Activated naive CD8-positive, alpha-beta T cell (primary cell): ENCODE measurements around the gene AIFM1.

ENCODE experiments used
- H3K27ac Mint-ChIP-seq: one replicate; pipeline ENCODE4 v1.8.0; 2021; ENCODE audit warnings: mixed read lengths
- H3K27me3 Mint-ChIP-seq: one replicate; pipeline ENCODE4 v1.8.0; 2021; ENCODE audit warnings: mixed read lengths
- H3K36me3 Mint-ChIP-seq: one replicate; pipeline ENCODE4 v1.8.0; 2021; ENCODE audit warnings: mixed read lengths
- H3K4me1 Mint-ChIP-seq: one replicate; pipeline ENCODE4 v1.8.0; 2021; ENCODE audit warnings: low read depth, mixed read lengths
- H3K4me3 Mint-ChIP-seq: one replicate; pipeline ENCODE4 v1.8.0; 2021; ENCODE audit warnings: mild to moderate bottlenecking, mixed read lengths
- H3K9me3 Mint-ChIP-seq: one replicate; pipeline ENCODE4 v1.8.0; 2021; ENCODE audit warnings: low read depth, mixed read lengths

The AIFM1 gene

GRCh38 chrX:130165703-130166502 is at the start of gene AIFM1:
Gene AIFM1, minus strand, starts transcription at chrX:130165841. Its CDS starts 185 bp downstream, at chrX:130165656.
- peak within 1 kb of the TSS; percentile 90 for H3K4me3 Mint-ChIP-seq
- H3K9me3 Mint-ChIP-seq, result no peaks in the 10 kb centered on the region
- peaks cover 36% of the 10 kb centered on the region for H3K4me1 Mint-ChIP-seq
- no peaks in the 10 kb centered on the region for H3K27me3 Mint-ChIP-seq
- H3K36me3 Mint-ChIP-seq, result no peaks in the 10 kb centered on the region
- peak within 1 kb of the TSS; percentile 89 for H3K27ac Mint-ChIP-seq

- H3K36me3 Mint-ChIP-seq, result peaks cover 7% of the 10 kb centered on the region
- no peaks in the 10 kb centered on the region for H3K27me3 Mint-ChIP-seq
- no peak overlapping the region for H3K4me3 Mint-ChIP-seq
- H3K9me3 Mint-ChIP-seq, result no peaks in the 10 kb centered on the region
- H3K4me1 Mint-ChIP-seq, result peaks cover 2% of the 10 kb centered on the region
- no peak overlapping the region for H3K27ac Mint-ChIP-seq
These were observed 47.7 kb upstream of the AIFM1 start for GRCh38 chrX:130213376-130213775.

GRCh38 chrX:130212371-130212770 is 46.7 kb upstream of the AIFM1 start:
- Mint-ChIP-seq H3K36me3 (peaks cover 7% of the 10 kb centered on the region), H3K4me3 (no peak overlapping the region), H3K27me3 (no peaks in the 10 kb centered on the region), H3K4me1 (peaks cover 2% of the 10 kb centered on the region), H3K9me3 (no peaks in the 10 kb centered on the region), H3K27ac (peak overlapping the region; percentile 30)

- H3K36me3 Mint-ChIP-seq, result peaks cover 3% of the 10 kb centered on the region
- H3K4me3 Mint-ChIP-seq, result no peak overlapping the region
- no peaks in the 10 kb centered on the region for H3K9me3 Mint-ChIP-seq
- H3K27me3 Mint-ChIP-seq, result no peaks in the 10 kb centered on the region
- H3K27ac Mint-ChIP-seq, result no peak overlapping the region
- H3K4me1 Mint-ChIP-seq, result peaks cover 2% of the 10 kb centered on the region
These were observed 46.0 kb upstream of the AIFM1 start for GRCh38 chrX:130211415-130212186.

GRCh38 chrX:130204647-130205046 is 39.0 kb upstream of the AIFM1 start:
- Mint-ChIP-seq H3K4me3 (no peak overlapping the region), H3K4me1 (no peaks in the 10 kb centered on the region), H3K27ac (no peak overlapping the region), H3K36me3 (peaks cover 2% of the 10 kb centered on the region), H3K27me3 (no peaks in the 10 kb centered on the region), H3K9me3 (no peaks in the 10 kb centered on the region)

- no peaks in the 10 kb centered on the region for H3K9me3 Mint-ChIP-seq
- no peaks in the 10 kb centered on the region for H3K36me3 Mint-ChIP-seq
- no peak overlapping the region for H3K4me3 Mint-ChIP-seq
- H3K4me1 Mint-ChIP-seq, result no peaks in the 10 kb centered on the region
- no peaks in the 10 kb centered on the region for H3K27me3 Mint-ChIP-seq
- H3K27ac Mint-ChIP-seq, result no peak overlapping the region
These were observed 31.8 kb upstream of the AIFM1 start for GRCh38 chrX:130197464-130197863.

GRCh38 chrX:130196466-130196865 is 30.8 kb upstream of the AIFM1 start:
- no peak overlapping the region for H3K4me3 Mint-ChIP-seq
- no peaks in the 10 kb centered on the region for H3K9me3 Mint-ChIP-seq
- H3K27ac Mint-ChIP-seq, result no peak overlapping the region
- H3K4me1 Mint-ChIP-seq, result peaks cover 1% of the 10 kb centered on the region
- no peaks in the 10 kb centered on the region for H3K27me3 Mint-ChIP-seq
- H3K36me3 Mint-ChIP-seq, result no peaks in the 10 kb centered on the region

GRCh38 chrX:130190801-130191200 is 25.2 kb upstream of the AIFM1 start:
- Mint-ChIP-seq H3K4me3 (no peak overlapping the region), H3K4me1 (peaks cover 1% of the 10 kb centered on the region), H3K9me3 (no peaks in the 10 kb centered on the region), H3K36me3 (no peaks in the 10 kb centered on the region), H3K27me3 (no peaks in the 10 kb centered on the region), H3K27ac (no peak overlapping the region)

GRCh38 chrX:130186651-130187050 is 21.0 kb upstream of the AIFM1 start:
- Mint-ChIP-seq H3K27ac (no peak overlapping the region), H3K27me3 (no peaks in the 10 kb centered on the region)

GRCh38 chrX:130184857-130185256 is 19.2 kb upstream of the AIFM1 start:
- no peaks in the 10 kb centered on the region for H3K27me3 Mint-ChIP-seq
- H3K36me3 Mint-ChIP-seq, result peaks cover under 1% of the 10 kb centered on the region
- H3K4me1 Mint-ChIP-seq, result peaks cover 18% of the 10 kb centered on the region
- no peaks in the 10 kb centered on the region for H3K9me3 Mint-ChIP-seq
- peak overlapping the region; percentile 51 for H3K27ac Mint-ChIP-seq
- no peak overlapping the region for H3K4me3 Mint-ChIP-seq

More at GRCh38 chrX:130186651-130187050, 21.0 kb upstream of the AIFM1 start:
- Mint-ChIP-seq H3K9me3 (no peaks in the 10 kb centered on the region), H3K4me3 (no peak overlapping the region), H3K4me1 (peaks cover 16% of the 10 kb centered on the region), H3K36me3 (no peaks in the 10 kb centered on the region)

GRCh38 chrX:130184168-130184567 is 18.5 kb upstream of the AIFM1 start:
- H3K9me3 Mint-ChIP-seq, result no peaks in the 10 kb centered on the region
- no peak overlapping the region for H3K4me3 Mint-ChIP-seq
- peaks cover 2% of the 10 kb centered on the region for H3K36me3 Mint-ChIP-seq
- no peaks in the 10 kb centered on the region for H3K27me3 Mint-ChIP-seq
- H3K27ac Mint-ChIP-seq, result peak overlapping the region; percentile 75
- peaks cover 25% of the 10 kb centered on the region for H3K4me1 Mint-ChIP-seq

- H3K4me3 Mint-ChIP-seq, result peak overlapping the region; percentile 71
- peaks cover 2% of the 10 kb centered on the region for H3K36me3 Mint-ChIP-seq
- peaks cover 52% of the 10 kb centered on the region for H3K4me1 Mint-ChIP-seq
These were observed 14.1 kb upstream of the AIFM1 start for GRCh38 chrX:130179579-130180215.

GRCh38 chrX:130179170-130179569 is 13.5 kb upstream of the AIFM1 start:
- H3K27ac Mint-ChIP-seq, result peak overlapping the region; percentile 93

More at GRCh38 chrX:130179579-130180215, 14.1 kb upstream of the AIFM1 start:
- peak overlapping the region; percentile 93 for H3K27ac Mint-ChIP-seq
- H3K27me3 Mint-ChIP-seq, result no peaks in the 10 kb centered on the region
- no peaks in the 10 kb centered on the region for H3K9me3 Mint-ChIP-seq

GRCh38 chrX:130176942-130177341 is 11.3 kb upstream of the AIFM1 start:
- H3K9me3 Mint-ChIP-seq, result no peaks in the 10 kb centered on the region
- H3K36me3 Mint-ChIP-seq, result peaks cover 2% of the 10 kb centered on the region
- H3K27me3 Mint-ChIP-seq, result no peaks in the 10 kb centered on the region
- H3K4me3 Mint-ChIP-seq, result no peak overlapping the region
- peak overlapping the region; percentile 61 for H3K27ac Mint-ChIP-seq
- peaks cover 59% of the 10 kb centered on the region for H3K4me1 Mint-ChIP-seq

More at GRCh38 chrX:130179170-130179569, 13.5 kb upstream of the AIFM1 start:
- H3K36me3 Mint-ChIP-seq, result peaks cover 2% of the 10 kb centered on the region
- H3K27me3 Mint-ChIP-seq, result no peaks in the 10 kb centered on the region
- peak overlapping the region; percentile 71 for H3K4me3 Mint-ChIP-seq
- peaks cover 51% of the 10 kb centered on the region for H3K4me1 Mint-ChIP-seq
- no peaks in the 10 kb centered on the region for H3K9me3 Mint-ChIP-seq

- peaks cover 2% of the 10 kb centered on the region for H3K36me3 Mint-ChIP-seq
- peaks cover 59% of the 10 kb centered on the region for H3K4me1 Mint-ChIP-seq
- H3K9me3 Mint-ChIP-seq, result no peaks in the 10 kb centered on the region
- no peaks in the 10 kb centered on the region for H3K27me3 Mint-ChIP-seq
- peak overlapping the region; percentile 61 for H3K27ac Mint-ChIP-seq
- H3K4me3 Mint-ChIP-seq, result peak overlapping the region; percentile 30
These were observed 10.7 kb upstream of the AIFM1 start for GRCh38 chrX:130176354-130176776.
